Measurements from ENCODE around the gene CCDC88C. TPM values are rescaled to one million over a fixed set of nuclear protein-coding genes. Genes with fewer than 3 reads are reported as not detected.

CCDC88C gene
- polyA plus RNA-seq, 2 of the 4 experiments (the other 2 are of a cell fraction): 2.9 to 3.7 TPM

- TF ChIP-seq CEBPB (IDR thresholded peaks at IDR 0.05): no peak
- no peak for TF ChIP-seq EHMT2 (IDR thresholded peaks at IDR 0.05; ENCODE audit: low read depth)
- no peak for TF ChIP-seq MAZ (IDR thresholded peaks at IDR 0.05; ENCODE audit: borderline replicate concordance, low read depth, low read length)
- TF ChIP-seq ZC3H11A (IDR thresholded peaks at IDR 0.05): no peak
- TF ChIP-seq POLR2A (IDR thresholded peaks at IDR 0.05; ENCODE audit: low read length): no peak
- no peak for TF ChIP-seq MAX (IDR thresholded peaks at IDR 0.05)
- no peak for TF ChIP-seq REST (IDR thresholded peaks at IDR 0.05)
- TF ChIP-seq USF2 (IDR thresholded peaks at IDR 0.05): no peak
- no peak for TF ChIP-seq RFX5 (IDR thresholded peaks at IDR 0.05)
- no peak for TF ChIP-seq HDAC2 (IDR thresholded peaks at IDR 0.05)
- TF ChIP-seq EP300 (IDR thresholded peaks at IDR 0.05): no peak
- no peak for TF ChIP-seq MYC (IDR thresholded peaks at IDR 0.05; ENCODE audit: borderline replicate concordance, low read length)
- no peak for TF ChIP-seq ZFP36 (IDR thresholded peaks at IDR 0.05; ENCODE audit: borderline replicate concordance, partially characterized antibody)
- TF ChIP-seq MAFK (IDR thresholded peaks at IDR 0.05; ENCODE audit: partially characterized antibody): no peak
- ChIA-PET POLR2A (interaction anchor here (0.6 kb wide), 1 partner anchor 358 kb away, joined by 3 read pairs; no protein-coding TSS in a partner anchor), CTCF (interaction anchor here (0.7 to 1.8 kb wide), 4 partner anchors 13 to 182 kb away, joined by 3 to 7 read pairs (median 4); no protein-coding TSS in a partner anchor)
- Histone ChIP-seq H3K27ac (no peak overlapping the region), H3K9me3 (no peaks in the 10 kb centered on the region), H3K4me1 (peaks cover 12% of the 10 kb centered on the region), H3K4me2 (no peak overlapping the region), H3K4me3 (no peak overlapping the region)
- WGBS (ENCODE audit: missing lambda C conversion rate): 78% methylated on average over 9 of the region's 9 CpGs
- FAIRE-seq (no peak), ATAC-seq (peak in 1 of 2 experiments; percentile 26; a peak in 3 of 6 replicates), DNase-seq (ENCODE audit: low read depth in 1 of 2, low spot score in 1 of 2) (peak in 1 of 2 experiments; percentile 14)
Measured at GRCh38 chr14:91255026-91255695, 162.5 kb downstream of the CCDC88C start.

- no peak overlapping the region; the same call in 2 of the 3 replicates for H3K4me2 ChIP-seq
- no peak overlapping the region for H3K27ac ChIP-seq
- whole genome bisulfite sequencing (ENCODE audit: missing lambda C conversion rate): 88% methylated on average over 3 of the region's 3 CpGs
- POLR2A ChIA-PET: interaction anchor here (0.6 kb wide), 1 partner anchor 358 kb away, joined by 3 read pairs; no protein-coding TSS in a partner anchor
- peaks cover 16% of the 10 kb centered on the region for H3K4me1 ChIP-seq
- FAIRE-seq (no peak), ATAC-seq (no peak), DNase-seq (ENCODE audit: low read depth in 1 of 2, low spot score in 1 of 2) (no peak)
- TF ChIP-seq NR3C1 (IDR thresholded peaks at IDR 0.05) (no peak), POLR2AphosphoS2 (conservative IDR thresholded peaks at IDR 0.05; ENCODE audit: low read length) (no peak), MYC (IDR thresholded peaks at IDR 0.05; ENCODE audit: borderline replicate concordance, low read length) (no peak), HES2 (IDR thresholded peaks at IDR 0.05) (no peak), HEYL (CRISPR knock-in tag; IDR thresholded peaks at IDR 0.05) (no peak)
- no peak overlapping the region for H3K4me3 ChIP-seq
- no peaks in the 10 kb centered on the region for H3K9me3 ChIP-seq
- CTCF ChIA-PET: interaction anchor here (0.7 to 1.8 kb wide), 2 partner anchors 32 to 181 kb away, joined by 3 to 7 read pairs; no protein-coding TSS in a partner anchor
Measured at GRCh38 chr14:91254461-91254860, 163.2 kb downstream of the CCDC88C start.

- FAIRE-seq (no peak), ATAC-seq (peak; percentile 4 to 35; a peak in 4 of 6 replicates), DNase-seq (ENCODE audit: low read depth in 1 of 2, low spot score in 1 of 2) (no peak)
- H3K9me3 ChIP-seq: no peaks in the 10 kb centered on the region
- ChIA-PET CTCF (no interaction called here), POLR2A (no interaction called here)
- H3K27ac ChIP-seq: peak overlapping the region; percentile 73 to 89
- TF ChIP-seq NR3C1 (IDR thresholded peaks at IDR 0.05) (no peak), POLR2AphosphoS2 (conservative IDR thresholded peaks at IDR 0.05; ENCODE audit: low read length) (no peak)
- peak overlapping the region; percentile 87 for H3K4me3 ChIP-seq
- H3K4me1 ChIP-seq: peaks cover 16% of the 10 kb centered on the region
- WGBS (ENCODE audit: missing lambda C conversion rate): 59% methylated on average over 6 of the region's 20 CpGs
- H3K4me2 ChIP-seq: peak overlapping the region; percentile 88
Measured at GRCh38 chr14:91253795-91254323, 163.8 kb downstream of the CCDC88C start.

Measured in A549 (cell line).